GM12801 (cell line): ENCODE results near the gene FAM180B.

Experiments used
- CTCF ChIP-seq: IDR thresholded peaks from one replicate; pipeline ENCODE4 v1.5.1; 2011; ENCODE audit warnings: control low read depth; ENCODE audit not compliant: insufficient read length; ENCODE audit errors: extremely low read depth

FAM180B gene

GRCh38 chr11:47572715-47573255 lies 13.7 kb upstream of the FAM180B start:
- no peak for TF ChIP-seq CTCF

GRCh38 chr11:47573321-47573720 lies 13.2 kb upstream of the FAM180B start:
- TF ChIP-seq CTCF, result no peak

- no peak for TF ChIP-seq CTCF
Measured at GRCh38 chr11:47577460-47578041, 8.9 kb upstream of the FAM180B start.

GRCh38 chr11:47578524-47579494 lies 7.7 kb upstream of the FAM180B start, which contains the start of the genes KBTBD4 and NDUFS3:
KBTBD4 (minus strand) TSS chr11:47578970; CDS start chr11:47578951, 19 bp downstream.
NDUFS3 (plus strand) TSS chr11:47579074; CDS start chr11:47579092, 18 bp downstream.
- TF ChIP-seq CTCF, result no peak

GRCh38 chr11:47583844-47584243 lies 2.6 kb upstream of the FAM180B start:
- TF ChIP-seq CTCF, result no peak

GRCh38 chr11:47587039-47587716 lies 700 bp downstream of the FAM180B start:
- TF ChIP-seq CTCF, result no peak

- no peak for TF ChIP-seq CTCF
Measured at GRCh38 chr11:47587723-47588326, 1.3 kb downstream of the FAM180B start.
